DND-41 (cell line): ENCODE measurements around the gene MRRF.

Experiments
- ATAC-seq: fragments of 200-7000 bp; cut with Tn5 transposase; 3 replicates; pipeline ENCODE4 v1.9.1; 2021; ENCODE audit warnings: low read depth; ENCODE audit not compliant: insufficient read depth
- DNase-seq: peaks from one replicate; pipeline ENCODE4 v3.0.0-alpha.2; 2020
- H2AFZ ChIP-seq: 2 replicates; pipeline ENCODE4 v1.6.0; 2012; ENCODE audit warnings: low read depth, low read length
- H3K27ac ChIP-seq: 2 replicates; pipeline ENCODE4 v1.5.1; 2012; ENCODE audit warnings: low read length, inconsistent platforms
- H3K27me3 ChIP-seq: fragments of 200-600 bp; sonication (generic); 2 replicates; pipeline ENCODE4 v1.6.0; 2012; ENCODE audit warnings: low read length, mild to moderate bottlenecking, inconsistent platforms; ENCODE audit not compliant: insufficient read depth, poor library complexity
- H3K36me3 ChIP-seq: 2 replicates; pipeline ENCODE4 v1.5.1; 2012; ENCODE audit warnings: low read length, inconsistent platforms; ENCODE audit not compliant: insufficient read depth
- H3K4me1 ChIP-seq: 2 replicates; pipeline ENCODE4 v1.5.1; 2012; ENCODE audit warnings: mild to moderate bottlenecking, low read length; ENCODE audit not compliant: insufficient read depth
- H3K4me2 ChIP-seq: 2 replicates; pipeline ENCODE4 v1.6.0; 2012; ENCODE audit warnings: mild to moderate bottlenecking, moderate library complexity, low read length, inconsistent platforms; ENCODE audit not compliant: insufficient read depth
- H3K4me3 ChIP-seq, 2 experiments: fragments of 200-600 bp in 1 of 2; shearing (Covaris generic) in 1 of 2; 2 replicates each; pipeline ENCODE4 v1.5.1; 2012 to 2016; ENCODE audit warnings: inconsistent platforms in 2 of 2, low read length in 2 of 2, mild to moderate bottlenecking in 2 of 2, low read depth in 1 of 2, moderate library complexity in 1 of 2
- H3K79me2 ChIP-seq: 2 replicates; pipeline ENCODE4 v1.6.0; 2012; ENCODE audit warnings: low read length, inconsistent platforms; ENCODE audit not compliant: insufficient read depth
- H3K9ac ChIP-seq: 2 replicates; pipeline ENCODE4 v1.6.0; 2012; ENCODE audit warnings: low read depth, mild to moderate bottlenecking, inconsistent platforms, low read length, moderate library complexity
- H3K9me3 ChIP-seq: 2 replicates; pipeline ENCODE4 v1.5.1; 2012; ENCODE audit warnings: low read length, moderate library complexity, mild to moderate bottlenecking, inconsistent platforms; ENCODE audit not compliant: insufficient read depth, severe bottlenecking
- H4K20me1 ChIP-seq: 2 replicates; pipeline ENCODE4 v1.6.0; 2012; ENCODE audit warnings: low read length; ENCODE audit not compliant: insufficient read depth
- EZH2 ChIP-seq: IDR thresholded peaks from 3 replicates; pipeline ENCODE4 v1.6.1; 2012; ENCODE audit warnings: borderline replicate concordance, low read depth, mild to moderate bottlenecking, moderate library complexity, low read length, inconsistent platforms; ENCODE audit not compliant: severe bottlenecking
- TF ChIP-seq, protein P1 (sequence below): IDR thresholded peaks from 2 replicates; pipeline ENCODE4 v1.5.1; 2012; ENCODE audit warnings: borderline replicate concordance, low read length, moderate library complexity, mild to moderate bottlenecking; ENCODE audit not compliant: poor library complexity, severe bottlenecking; ENCODE audit errors: extremely low read depth

Gene MRRF

GRCh38 chr9:122232796-122233306 lies 31.8 kb upstream of the MRRF start:
- Histone ChIP-seq H3K79me2 (no peaks in the 10 kb centered on the region), H3K4me2 (no peak overlapping the region), H3K9ac (no peak overlapping the region), H3K27ac (no peak overlapping the region), H3K4me3 (no peak overlapping the region), H3K4me1 (no peaks in the 10 kb centered on the region), H4K20me1 (no peaks in the 10 kb centered on the region), H3K9me3 (no peaks in the 10 kb centered on the region), H3K27me3 (peaks cover 5% of the 10 kb centered on the region), H3K36me3 (no peaks in the 10 kb centered on the region), H2AFZ (no peak overlapping the region)
- ATAC-seq: no peak
- TF ChIP-seq, protein P1, sequence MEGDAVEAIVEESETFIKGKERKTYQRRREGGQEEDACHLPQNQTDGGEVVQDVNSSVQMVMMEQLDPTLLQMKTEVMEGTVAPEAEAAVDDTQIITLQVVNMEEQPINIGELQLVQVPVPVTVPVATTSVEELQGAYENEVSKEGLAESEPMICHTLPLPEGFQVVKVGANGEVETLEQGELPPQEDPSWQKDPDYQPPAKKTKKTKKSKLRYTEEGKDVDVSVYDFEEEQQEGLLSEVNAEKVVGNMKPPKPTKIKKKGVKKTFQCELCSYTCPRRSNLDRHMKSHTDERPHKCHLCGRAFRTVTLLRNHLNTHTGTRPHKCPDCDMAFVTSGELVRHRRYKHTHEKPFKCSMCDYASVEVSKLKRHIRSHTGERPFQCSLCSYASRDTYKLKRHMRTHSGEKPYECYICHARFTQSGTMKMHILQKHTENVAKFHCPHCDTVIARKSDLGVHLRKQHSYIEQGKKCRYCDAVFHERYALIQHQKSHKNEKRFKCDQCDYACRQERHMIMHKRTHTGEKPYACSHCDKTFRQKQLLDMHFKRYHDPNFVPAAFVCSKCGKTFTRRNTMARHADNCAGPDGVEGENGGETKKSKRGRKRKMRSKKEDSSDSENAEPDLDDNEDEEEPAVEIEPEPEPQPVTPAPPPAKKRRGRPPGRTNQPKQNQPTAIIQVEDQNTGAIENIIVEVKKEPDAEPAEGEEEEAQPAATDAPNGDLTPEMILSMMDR: no peak
- no peak for TF ChIP-seq EZH2
- no peak for DNase-seq

DNA sequence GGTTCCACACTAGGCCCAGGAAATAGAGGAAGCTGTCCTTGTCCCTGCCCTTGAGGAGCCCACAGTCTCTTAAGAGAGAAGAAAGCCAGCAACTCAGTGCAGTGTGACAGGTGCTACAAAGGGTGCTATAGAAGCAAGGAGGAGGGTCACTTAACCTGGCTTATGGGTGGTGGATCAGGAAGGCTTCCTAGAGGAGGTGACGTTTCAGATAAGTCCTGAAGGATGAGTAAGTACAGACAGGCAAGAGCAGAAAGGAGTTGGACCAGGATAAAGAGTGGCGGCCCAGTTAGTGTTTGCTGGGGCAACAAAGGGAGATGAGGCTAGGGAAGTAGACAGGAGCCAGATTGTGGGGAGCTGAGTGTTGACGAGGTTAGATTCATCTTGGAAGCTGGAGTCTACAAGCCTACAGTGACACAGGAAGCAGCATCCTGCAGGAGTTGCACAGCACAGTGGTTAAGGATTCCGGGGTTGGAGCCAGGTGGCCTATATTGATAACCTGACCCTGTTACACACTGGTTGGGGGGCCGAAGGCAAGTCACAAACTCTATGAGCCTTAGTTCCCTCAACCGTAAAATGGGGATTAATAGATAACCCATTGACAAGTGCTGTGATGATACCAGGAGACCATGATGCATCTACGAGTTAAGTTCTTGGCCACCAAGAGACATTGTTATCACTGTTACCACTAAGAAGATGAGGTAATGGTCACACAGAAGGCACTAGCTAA lies 30.5 kb upstream of the MRRF start:
- Histone ChIP-seq H3K9me3 (no peaks in the 10 kb centered on the region), H4K20me1 (no peaks in the 10 kb centered on the region), H2AFZ (no peak overlapping the region), H3K36me3 (no peaks in the 10 kb centered on the region; the same call in 1 of the 2 replicates), H3K4me3 (no peak overlapping the region), H3K4me1 (no peaks in the 10 kb centered on the region), H3K27ac (no peak overlapping the region), H3K9ac (no peak overlapping the region), H3K27me3 (peaks cover 5% of the 10 kb centered on the region), H3K79me2 (no peaks in the 10 kb centered on the region), H3K4me2 (no peak overlapping the region)
- TF ChIP-seq, protein P1: no peak
- TF ChIP-seq EZH2: no peak
- DNase-seq (no peak), ATAC-seq (no peak)

- Histone ChIP-seq H2AFZ (no peak overlapping the region), H3K4me3 (no peak overlapping the region), H3K79me2 (no peaks in the 10 kb centered on the region), H3K27ac (no peak overlapping the region), H3K4me1 (no peaks in the 10 kb centered on the region), H4K20me1 (no peaks in the 10 kb centered on the region), H3K4me2 (no peak overlapping the region), H3K27me3 (no peaks in the 10 kb centered on the region), H3K9ac (no peak overlapping the region), H3K9me3 (no peaks in the 10 kb centered on the region), H3K36me3 (peaks cover 14% of the 10 kb centered on the region; the same call in 1 of the 2 replicates)
- ATAC-seq (no peak), DNase-seq (no peak)
- TF ChIP-seq, protein P1: no peak
- TF ChIP-seq EZH2: no peak
These were observed 28.0 kb upstream of the MRRF start for GRCh38 chr9:122236681-122237080.
